Motor neuron (in vitro differentiated cells): Measurements from ENCODE around the gene CANX. TPM values are rescaled to one million over a fixed set of nuclear protein-coding genes. Genes with fewer than 3 reads are reported as not detected.

Experiments
- ATAC-seq, 8 experiments: fragments of 200-7000 bp; cut with Tn5 transposase; replicated peaks in 6 of 8; 2 replicates each; pipeline ENCODE4 v1.8.0; 2021; ENCODE audit warnings: mild to moderate bottlenecking in 8 of 8, moderate library complexity in 8 of 8
- H3K27ac ChIP-seq, 2 donors: fragments of 250-450 bp; sonication (Bioruptor Pico); 2 replicates each; pipeline ENCODE4 v1.9.0; 2021; ENCODE audit warnings: antibody characterized with exemption in 2 of 2, mild to moderate bottlenecking in 2 of 2, moderate library complexity in 1 of 2
- H3K4me1 ChIP-seq, 2 donors: fragments of 250-450 bp; sonication (Bioruptor Pico); replicated peaks in 1 of 2; 2 replicates each; pipeline ENCODE4 v1.6.1; 2021; ENCODE audit warnings: antibody characterized with exemption in 2 of 2, mild to moderate bottlenecking in 2 of 2, moderate library complexity in 1 of 2
- H3K4me3 ChIP-seq, 5 donors: fragments of 250-450 bp; sonication (Bioruptor Pico); 2 replicates each; pipeline ENCODE4 v1.9.0; 2021; ENCODE audit warnings: antibody characterized with exemption in 5 of 5, mild to moderate bottlenecking in 5 of 5, moderate library complexity in 4 of 5
- WGBS, 10 experiments: fragments of 450-650 bp; shearing (Covaris generic); methylation state at CpG; one replicate each; pipeline ENCODE4 v1.0.0; 2022; 5-methylcytosine and 5-hydroxymethylcytosine counted together
- in situ Hi-C, 9 experiments: fragments of 400-800 bp; cut with MboI; loops; one replicate each; pipeline ENCODE4 v1.15.0; 2021; ENCODE audit warnings: low sequenced_read_pairs in 9 of 9, low pct_unique_long_range_greater_than_20kb in 2 of 9; ENCODE audit not compliant: unreplicated experiment in 9 of 9
- total RNA-seq, 8 experiments: library from RNA; unstranded; fragments of 300-600 nt; gene quantifications; 2 replicates each; pipeline versions ENCODE4 v1.2.3 to v1.2.4, GENCODE V29; 2022

The CANX gene
- total RNA-seq, 8 experiments from 2014 or later: 343 to 799 (median 537) TPM

GRCh38 chr5:179777909-179778308, 79.1 kb downstream of the CANX start:
- in situ Hi-C loops: no loop called here
- H3K4me1 ChIP-seq: no peaks in the 10 kb centered on the region
- no peak overlapping the region for H3K27ac ChIP-seq
- whole genome bisulfite sequencing, 10 experiments: 61 to 100% (median 97%) methylated on average over 1 to 8 of the region's 9 CpGs
- ATAC-seq: no peak
- H3K4me3 ChIP-seq: no peak overlapping the region

GRCh38 chr5:179778591-179778990, 79.8 kb downstream of the CANX start:
- no peaks in the 10 kb centered on the region for H3K4me1 ChIP-seq
- 83 to 100% (median 98%) methylated on average over 1 to 5 of the region's 5 CpGs; no CpG with 5 or more reads in 2 of the 10 experiments for WGBS, 10 experiments
- no peak for ATAC-seq
- H3K27ac ChIP-seq: no peak overlapping the region
- no peak overlapping the region for H3K4me3 ChIP-seq
- in situ Hi-C loops: no loop called here

GRCh38 chr5:179779826-179780225, 81.1 kb downstream of the CANX start:
- Histone ChIP-seq H3K4me1 (no peaks in the 10 kb centered on the region), H3K4me3 (no peak overlapping the region), H3K27ac (no peak overlapping the region)
- no peak for ATAC-seq
- in situ Hi-C loops: no loop called here
- WGBS, 10 experiments: 100% methylated on average over 1 to 2 of the region's 4 CpGs; no CpG with 5 or more reads in 5 of the 10 experiments

GRCh38 chr5:179780362-179780761, 81.6 kb downstream of the CANX start:
- in situ Hi-C loops: no loop called here
- 75 to 100% (median 96%) methylated on average over 1 to 6 of the region's 7 CpGs; no CpG with 5 or more reads in 2 of the 10 experiments for whole genome bisulfite sequencing, 10 experiments
- Histone ChIP-seq H3K4me3 (no peak overlapping the region), H3K4me1 (no peaks in the 10 kb centered on the region), H3K27ac (no peak overlapping the region)
- no peak for ATAC-seq

Other genes starting within 250 kb of the CANX start
- gene RUFY1, start 148.4 kb upstream of the CANX start, total RNA-seq: 10 to 100 TPM; 19.2 to 59.7 (median 30.5) TPM
- gene HNRNPH1, start 75.3 kb upstream of the CANX start, total RNA-seq: 1,000 to 10,000 TPM in 2 of 8 experiments, 100 to 1,000 TPM in 6; 410 to 1,105 (median 500) TPM
- 1 to 10 TPM in 6 of 8 experiments, under 1 TPM in 2; 0.61 to 3.3 (median 1.8) TPM for gene CBY3, start 17.9 kb upstream of the CANX start, total RNA-seq
- gene MAML1, start 33.9 kb downstream of the CANX start, total RNA-seq: 10 to 100 TPM in 5 of 8 experiments, 1 to 10 TPM in 3; 7.7 to 37.5 (median 13.2) TPM
- 1 to 10 TPM in 3 of 8 experiments, under 1 TPM in 2, not detected in 3; 0.46 to 1.6 (median 1.2) TPM for gene LTC4S, start 95.0 kb downstream of the CANX start, total RNA-seq
- gene MGAT4B, start 107.9 kb downstream of the CANX start, total RNA-seq: 100 to 1,000 TPM in 2 of 8 experiments, 10 to 100 TPM in 6; 37.5 to 115 (median 64.5) TPM
- 100 to 1,000 TPM in 4 of 8 experiments, 10 to 100 TPM in 4; 55.5 to 679 (median 128) TPM for gene SQSTM1, start 121.9 kb downstream of the CANX start, total RNA-seq
- 10 to 100 TPM; 18.8 to 48.6 (median 28.3) TPM for gene MRNIP, start 159.8 kb downstream of the CANX start, total RNA-seq
- gene TBC1D9B, start 208.9 kb downstream of the CANX start, total RNA-seq: 100 to 1,000 TPM in 1 of 8 experiments, 10 to 100 TPM in 7; 29.6 to 103 (median 49.0) TPM